RCC 7860 (cell line): ENCODE measurements around the gene SOCS7.

Experiments used
- DNase-seq: peaks from one replicate; pipeline ENCODE4 v3.0.0-alpha.2; 2015; ENCODE audit warnings: low spot score
- FAIRE-seq: peaks from 2 replicates; lab custom pipeline; 2012; peaks lifted over from hg19 to GRCh38; lab: Jason Lieb, UNC

SOCS7 gene

GRCh38 chr17:38334480-38335364 lies 16.9 kb upstream of the SOCS7 start:
- no peak for DNase-seq
- FAIRE-seq: no peak

GRCh38 chr17:38336838-38337237 lies 14.8 kb upstream of the SOCS7 start:
- FAIRE-seq (no peak), DNase-seq (no peak)

GRCh38 chr17:38338053-38338452 lies 13.6 kb upstream of the SOCS7 start:
- FAIRE-seq: no peak
- DNase-seq: no peak

- FAIRE-seq (no peak), DNase-seq (no peak)
These were observed 13.1 kb upstream of the SOCS7 start for GRCh38 chr17:38338535-38338934.

- FAIRE-seq: no peak
- DNase-seq: no peak
These were observed 11.8 kb upstream of the SOCS7 start for GRCh38 chr17:38339891-38340290.

- DNase-seq (no peak), FAIRE-seq (no peak)
These were observed 10.5 kb upstream of the SOCS7 start for GRCh38 chr17:38341035-38341721.

GRCh38 chr17:38342886-38343607 lies 8.6 kb upstream of the SOCS7 start:
- DNase-seq (no peak), FAIRE-seq (no peak)

- FAIRE-seq (no peak), DNase-seq (no peak)
These were observed 7.8 kb upstream of the SOCS7 start, which contains the start of gene GPR179 for GRCh38 chr17:38343608-38344419. Gene GPR179 (minus strand): TSS chr17:38343956. CDS start chr17:38343789, 167 bp downstream.

- no peak for DNase-seq
- no peak for FAIRE-seq
These were observed 7.3 kb upstream of the SOCS7 start for GRCh38 chr17:38344420-38344745.

- DNase-seq (no peak), FAIRE-seq (no peak)
These were observed 5.9 kb upstream of the SOCS7 start for GRCh38 chr17:38345743-38346142.

- FAIRE-seq: no peak
- peak; percentile 62 for DNase-seq
These were observed 2.4 kb upstream of the SOCS7 start for GRCh38 chr17:38349097-38349730.

- FAIRE-seq (no peak), DNase-seq (no peak)
These were observed 1.6 kb upstream of the SOCS7 start for GRCh38 chr17:38350035-38350434.

GRCh38 chr17:38352245-38353085 lies 821 bp downstream of the SOCS7 start:
- DNase-seq (no peak), FAIRE-seq (no peak)

GRCh38 chr17:38353086-38353604 lies 1.5 kb downstream of the SOCS7 start:
- FAIRE-seq: no peak
- DNase-seq: no peak

- DNase-seq (no peak), FAIRE-seq (no peak)
These were observed 2.0 kb downstream of the SOCS7 start for GRCh38 chr17:38353668-38354067.

GRCh38 chr17:38354466-38354865 lies 2.8 kb downstream of the SOCS7 start:
- FAIRE-seq (no peak), DNase-seq (no peak)

GRCh38 chr17:38355251-38355650 lies 3.6 kb downstream of the SOCS7 start:
- no peak for FAIRE-seq
- no peak for DNase-seq

GRCh38 chr17:38357486-38358123 lies 6.0 kb downstream of the SOCS7 start:
- no peak for FAIRE-seq

More at GRCh38 chr17:38357486-38358123, 6.0 kb downstream of the SOCS7 start:
- no peak for DNase-seq
